ENCODE measurements around the gene MTHFD1L.
"Not testable (repeated sequence)": the region's sequence is repeated elsewhere in the genome, so short reads cannot be mapped to it uniquely, and the experiment has no call there.

Gene MTHFD1L

GRCh38 chr6:151038616-151039015 is 173.1 kb downstream of the MTHFD1L start:
- TF ChIP-seq CTCF (conservative IDR thresholded peaks at IDR 0.05; ENCODE audit: low read length): no peak
- DNase-seq (ENCODE audit: low read depth): no peak
- no peak overlapping the region for H3K4me3 ChIP-seq (ENCODE audit: low read length)

- peak; percentile 87 for DNase-seq (ENCODE audit: low read depth)
- TF ChIP-seq CTCF (conservative IDR thresholded peaks at IDR 0.05; ENCODE audit: low read length): 0 out of 2 replicates have a peak, but pooled peaks have one; percentile 22
- not testable (repeated sequence) for H3K4me3 ChIP-seq (ENCODE audit: low read length)
Observed at GRCh38 chr6:151040888-151041521, 175.5 kb downstream of the MTHFD1L start.

- no peak for TF ChIP-seq CTCF (conservative IDR thresholded peaks at IDR 0.05; ENCODE audit: low read length)
- H3K4me3 ChIP-seq (ENCODE audit: low read length): no peak overlapping the region
- no peak for DNase-seq (ENCODE audit: low read depth)
Observed at GRCh38 chr6:151041686-151042085, 176.2 kb downstream of the MTHFD1L start.

- DNase-seq (ENCODE audit: low read depth); H3K4me3 ChIP-seq (ENCODE audit: low read length): not testable (repeated sequence)
Observed at GRCh38 chr6:151042911-151043330, 177.4 kb downstream of the MTHFD1L start.

GRCh38 chr6:151043944-151044343 is 178.4 kb downstream of the MTHFD1L start:
- TF ChIP-seq CTCF (conservative IDR thresholded peaks at IDR 0.05; ENCODE audit: low read length): no peak

GRCh38 chr6:151044465-151045441 is 179.3 kb downstream of the MTHFD1L start:
- TF ChIP-seq CTCF (conservative IDR thresholded peaks at IDR 0.05; ENCODE audit: low read length): no peak
- DNase-seq (ENCODE audit: low read depth): peak; percentile 37
- no peak overlapping the region for H3K4me3 ChIP-seq (ENCODE audit: low read length)

More at GRCh38 chr6:151043944-151044343, 178.4 kb downstream of the MTHFD1L start:
- DNase-seq (ENCODE audit: low read depth): no peak
- H3K4me3 ChIP-seq (ENCODE audit: low read length): no peak overlapping the region

GRCh38 chr6:151045511-151046222 is 180.2 kb downstream of the MTHFD1L start:
- peak; percentile 59 for DNase-seq (ENCODE audit: low read depth)
- H3K4me3 ChIP-seq (ENCODE audit: low read length): not testable (repeated sequence)

All from AG10803 (cell line).